Lung (tissue), 12 donors: Measurements from ENCODE around the gene PLP1. TPM values are rescaled to one million over a fixed set of nuclear protein-coding genes. Genes with fewer than 3 reads are reported as not detected.

ENCODE experiments used
- ATAC-seq: fragments of 200-7000 bp; cut with Tn5 transposase; one replicate; pipeline ENCODE4 v1.9.1; 2020; ENCODE audit warnings: moderate number of reproducible peaks; ENCODE audit not compliant: insufficient read depth, low FRiP score
- DNase-seq, 3 donors: peaks; one replicate each; pipeline ENCODE4 v3.0.0-alpha.2; 2013 to 2017
- H3K27ac ChIP-seq, 2 donors: one replicate each; pipeline ENCODE4 v1.5.1; 2013; ENCODE audit warnings: mild to moderate bottlenecking in 2 of 2, moderate library complexity in 2 of 2, control low read depth in 1 of 2, inconsistent platforms in 1 of 2, low read depth in 1 of 2, low read length in 1 of 2
- H3K27me3 ChIP-seq, 3 donors: one replicate each; pipeline ENCODE4 v1.5.1; 2013; ENCODE audit warnings: low read length in 2 of 3; ENCODE audit not compliant: control insufficient read depth in 3 of 3, insufficient read depth in 3 of 3
- H3K36me3 ChIP-seq, 4 donors: one replicate each; pipeline ENCODE4 v1.5.1; 2013; ENCODE audit warnings: low read length in 4 of 4, mild to moderate bottlenecking in 1 of 4, moderate library complexity in 1 of 4; ENCODE audit not compliant: control insufficient read depth in 4 of 4, insufficient read depth in 4 of 4
- H3K4me1 ChIP-seq, 5 donors: one replicate each; pipeline ENCODE4 v1.5.1; 2013; ENCODE audit warnings: low read length in 5 of 5, mild to moderate bottlenecking in 2 of 5, moderate library complexity in 1 of 5; ENCODE audit not compliant: control insufficient read depth in 5 of 5, insufficient read depth in 5 of 5
- H3K4me3 ChIP-seq: one replicate; pipeline ENCODE4 v1.5.1; 2013; ENCODE audit warnings: mild to moderate bottlenecking, control low read depth, moderate library complexity
- H3K9ac ChIP-seq, 2 donors: one replicate each; pipeline ENCODE4 v1.5.1; 2013; ENCODE audit warnings: low read length in 2 of 2, control low read depth in 1 of 2; ENCODE audit not compliant: insufficient read depth in 1 of 2
- H3K9me3 ChIP-seq, 4 donors: one replicate each; pipeline ENCODE4 v1.5.1; 2013; ENCODE audit warnings: low read length in 3 of 4, mild to moderate bottlenecking in 1 of 4, moderate library complexity in 1 of 4; ENCODE audit not compliant: control insufficient read depth in 4 of 4, insufficient read depth in 3 of 4
- CTCF ChIP-seq: IDR thresholded peaks from 2 replicates; pipeline ENCODE4 v1.5.1; 2012; ENCODE audit warnings: mild to moderate bottlenecking; ENCODE audit errors: control extremely low read depth, extremely low read depth
- WGBS, 2 donors: extraction: QIAGEN DNeasy Blood & Tissue Kit; methylation state at CpG; one replicate each; pipeline ENCODE4 v1.1.7; 2013; 5-methylcytosine and 5-hydroxymethylcytosine counted together
- polyA plus RNA-seq, 2 donors: library from polyadenylated mRNA; stranded (reverse); fragments of 200-250 nt; gene quantifications; one replicate each; pipeline ENCODE4 v1.2.1, GENCODE V29; 2013
- total RNA-seq, 2 donors: library from RNA; depleted of rRNA in 1 of 2; stranded (reverse); fragments of >200 nt in 1 of 2; gene quantifications; one replicate each; pipeline ENCODE4 v1.2.1, GENCODE V29; 2014 to 2021
- donor health status: control.
- donor health status: control.
- donor health status: Bipolar disorder and iron deficiency.
- donor health status: healthy.
- donor health status: DM: yes; HTN: yes; CAD: no.

The PLP1 gene
- total and polyA plus RNA-seq, 4 donors = 0.06 to 9.3 (median 0.34) TPM

DNA sequence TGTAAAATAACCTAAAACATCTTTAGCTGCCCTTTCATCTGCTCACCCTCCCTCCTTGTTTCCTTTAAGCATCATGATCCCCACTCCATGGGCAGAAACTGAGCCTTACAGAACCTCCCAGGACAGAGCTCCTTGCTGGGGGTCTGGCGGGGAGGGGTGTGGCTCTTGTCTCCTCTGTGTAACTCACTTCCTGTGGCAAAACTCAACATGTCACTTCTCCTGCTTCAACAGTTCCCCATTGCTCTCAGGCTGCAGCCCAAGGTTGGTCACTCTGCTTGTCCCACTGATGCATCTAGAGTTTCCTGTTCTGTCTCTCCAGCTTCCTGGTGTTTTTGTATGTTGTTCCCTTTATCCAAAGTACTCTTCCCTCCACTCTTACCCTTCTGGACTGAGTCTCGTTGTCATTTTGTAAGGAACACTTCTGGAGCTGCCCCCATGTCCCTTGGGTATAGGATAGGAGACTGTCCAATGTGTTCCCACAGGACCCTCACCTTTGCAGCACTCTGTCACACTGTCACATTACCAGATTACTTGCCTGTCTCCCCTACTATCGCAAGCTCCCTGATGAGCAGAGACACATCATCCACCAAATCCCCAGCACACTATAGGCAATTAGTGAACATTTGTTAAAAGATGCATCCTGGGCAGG is 46.4 kb upstream of the PLP1 start:
- 54 to 60% methylated on average over 3 of the region's 3 CpGs for whole genome bisulfite sequencing, 2 donors

GRCh38 chrX:103730796-103731493 is 45.7 kb upstream of the PLP1 start:
- Histone ChIP-seq H3K4me3 (no peak overlapping the region), H3K9me3 (no peaks in the 10 kb centered on the region), H3K4me1 (peaks cover 0 to 4% (median 0%) of the 10 kb centered on the region in 5 donors), H3K27ac (peak overlapping the region in 1 of 2 donors; percentile 12), H3K36me3 (no peaks in the 10 kb centered on the region), H3K9ac (no peak overlapping the region), H3K27me3 (peaks cover 0 to 48% (median 12%) of the 10 kb centered on the region in 3 donors)
- 37 to 48% methylated on average over 8 of the region's 8 CpGs for whole genome bisulfite sequencing, 2 donors
- TF ChIP-seq CTCF = no peak
- ATAC-seq (no peak), DNase-seq (peak in 2 of 3 donors; percentile 24 to 63)

More for the DNA sequence above, 46.4 kb upstream of the PLP1 start:
- Histone ChIP-seq H3K9ac (no peak overlapping the region), H3K4me3 (no peak overlapping the region), H3K9me3 (no peaks in the 10 kb centered on the region), H3K27me3 (peaks cover 1 to 49% (median 16%) of the 10 kb centered on the region in 3 donors), H3K4me1 (peaks cover 0 to 4% (median 0%) of the 10 kb centered on the region in 5 donors), H3K36me3 (no peaks in the 10 kb centered on the region), H3K27ac (no peak overlapping the region)
- ATAC-seq (no peak), DNase-seq (no peak)
- TF ChIP-seq CTCF = no peak

GRCh38 chrX:103733017-103733416 is 43.6 kb upstream of the PLP1 start:
- WGBS, 2 donors = 92 to 94% methylated on average over 1 of the region's 1 CpG
- peaks cover 0 to 56% (median 14%) of the 10 kb centered on the region in 3 donors for H3K27me3 ChIP-seq

More at GRCh38 chrX:103733017-103733416, 43.6 kb upstream of the PLP1 start:
- H3K4me3 ChIP-seq = no peak overlapping the region
- no peak for TF ChIP-seq CTCF
- H3K36me3 ChIP-seq = no peaks in the 10 kb centered on the region
- H3K9me3 ChIP-seq = no peaks in the 10 kb centered on the region
- H3K27ac ChIP-seq = no peak overlapping the region
- H3K4me1 ChIP-seq = peaks cover 0 to 4% (median 0%) of the 10 kb centered on the region in 5 donors
- DNase-seq = no peak
- H3K9ac ChIP-seq = no peak overlapping the region
- ATAC-seq = no peak
